ENCODE data around the gene RRP1B. TPM values are rescaled to one million over a fixed set of nuclear protein-coding genes. Genes with fewer than 3 reads are reported as not detected.
"Not testable (repeated sequence)": the region's sequence is repeated elsewhere in the genome, so short reads cannot be mapped to it uniquely, and the experiment has no call there.

The RRP1B gene
- total RNA-seq, 2 donors from 2014 or later: 34.5 to 76.3 TPM

GRCh38 chr21:43675871-43676270 is 16.5 kb downstream of the RRP1B start:
- no peak for ATAC-seq (replicated peaks)
- Mint-ChIP-seq H3K9me3 (no peaks in the 10 kb centered on the region), H3K4me3 (no peak overlapping the region), H3K27ac (no peak overlapping the region), H3K27me3 (no peaks in the 10 kb centered on the region), H3K36me3 (ENCODE audit: low read depth) (peaks cover 100% of the 10 kb centered on the region), H3K4me1 (no peaks in the 10 kb centered on the region)

- Mint-ChIP-seq H3K4me3 (no peak overlapping the region), H3K27me3 (no peaks in the 10 kb centered on the region), H3K9me3 (no peaks in the 10 kb centered on the region), H3K27ac (no peak overlapping the region), H3K4me1 (no peaks in the 10 kb centered on the region), H3K36me3 (ENCODE audit: low read depth) (peaks cover 100% of the 10 kb centered on the region)
- no peak for ATAC-seq (replicated peaks)
Observed at GRCh38 chr21:43676391-43676790, 17.0 kb downstream of the RRP1B start.

GRCh38 chr21:43679951-43680350 is 20.6 kb downstream of the RRP1B start:
- no peak overlapping the region for H3K4me3 Mint-ChIP-seq
- H3K9me3 Mint-ChIP-seq: no peaks in the 10 kb centered on the region
- H3K4me1 Mint-ChIP-seq: no peaks in the 10 kb centered on the region
- no peaks in the 10 kb centered on the region for H3K27me3 Mint-ChIP-seq
- no peak for ATAC-seq (replicated peaks)
- H3K27ac Mint-ChIP-seq: no peak overlapping the region
- H3K36me3 Mint-ChIP-seq (ENCODE audit: low read depth): peaks cover 99% of the 10 kb centered on the region

GRCh38 chr21:43680421-43680820 is 21.1 kb downstream of the RRP1B start:
- H3K4me1 Mint-ChIP-seq; H3K9me3 Mint-ChIP-seq; ATAC-seq (replicated peaks); H3K27ac Mint-ChIP-seq; H3K27me3 Mint-ChIP-seq; H3K4me3 Mint-ChIP-seq: not testable (repeated sequence)
- H3K36me3 Mint-ChIP-seq (ENCODE audit: low read depth): peaks cover 99% of the 10 kb centered on the region

- no peaks in the 10 kb centered on the region for H3K9me3 Mint-ChIP-seq
- H3K27ac Mint-ChIP-seq: no peak overlapping the region
- no peaks in the 10 kb centered on the region for H3K4me1 Mint-ChIP-seq
- peaks cover 99% of the 10 kb centered on the region for H3K36me3 Mint-ChIP-seq (ENCODE audit: low read depth)
- no peak overlapping the region for H3K4me3 Mint-ChIP-seq
- no peak for ATAC-seq (replicated peaks)
- no peaks in the 10 kb centered on the region for H3K27me3 Mint-ChIP-seq
Observed at GRCh38 chr21:43681650-43682049, 22.3 kb downstream of the RRP1B start.

GRCh38 chr21:43684424-43684823 is 25.1 kb downstream of the RRP1B start:
- Mint-ChIP-seq H3K27me3 (no peaks in the 10 kb centered on the region), H3K9me3 (no peaks in the 10 kb centered on the region), H3K27ac (peak overlapping the region; percentile 12), H3K4me1 (no peaks in the 10 kb centered on the region), H3K4me3 (no peak overlapping the region), H3K36me3 (ENCODE audit: low read depth) (peaks cover 98% of the 10 kb centered on the region)
- no peak for ATAC-seq (replicated peaks)

GRCh38 chr21:43686811-43687565 is 27.6 kb downstream of the RRP1B start:
- no peak for ATAC-seq (replicated peaks)
- no peak overlapping the region for H3K4me3 Mint-ChIP-seq
- peaks cover 98% of the 10 kb centered on the region for H3K36me3 Mint-ChIP-seq (ENCODE audit: low read depth)
- H3K27ac Mint-ChIP-seq: peak overlapping the region; percentile 76
- no peaks in the 10 kb centered on the region for H3K27me3 Mint-ChIP-seq
- no peaks in the 10 kb centered on the region for H3K9me3 Mint-ChIP-seq
- no peaks in the 10 kb centered on the region for H3K4me1 Mint-ChIP-seq

GRCh38 chr21:43687566-43688399 is 28.4 kb downstream of the RRP1B start:
- Mint-ChIP-seq H3K9me3 (no peaks in the 10 kb centered on the region), H3K27ac (peak overlapping the region; percentile 76), H3K4me3 (no peak overlapping the region), H3K4me1 (no peaks in the 10 kb centered on the region), H3K27me3 (no peaks in the 10 kb centered on the region), H3K36me3 (ENCODE audit: low read depth) (peaks cover 98% of the 10 kb centered on the region)
- ATAC-seq (replicated peaks): no peak

- no peak overlapping the region for H3K4me3 Mint-ChIP-seq
- no peak overlapping the region for H3K27ac Mint-ChIP-seq
- H3K36me3 Mint-ChIP-seq (ENCODE audit: low read depth): peaks cover 99% of the 10 kb centered on the region
- H3K4me1 Mint-ChIP-seq: no peaks in the 10 kb centered on the region
- no peaks in the 10 kb centered on the region for H3K27me3 Mint-ChIP-seq
- no peak for ATAC-seq (replicated peaks)
- H3K9me3 Mint-ChIP-seq: no peaks in the 10 kb centered on the region
Observed at GRCh38 chr21:43688906-43689305, 29.5 kb downstream of the RRP1B start.

GRCh38 chr21:43689556-43690337 is 30.4 kb downstream of the RRP1B start:
- Mint-ChIP-seq H3K36me3 (ENCODE audit: low read depth) (peaks cover 98% of the 10 kb centered on the region), H3K27ac (no peak overlapping the region), H3K4me1 (no peaks in the 10 kb centered on the region), H3K4me3 (no peak overlapping the region), H3K9me3 (no peaks in the 10 kb centered on the region), H3K27me3 (no peaks in the 10 kb centered on the region)
- no peak for ATAC-seq (replicated peaks)

- H3K36me3 Mint-ChIP-seq (ENCODE audit: low read depth): peaks cover 98% of the 10 kb centered on the region
- no peaks in the 10 kb centered on the region for H3K4me1 Mint-ChIP-seq
- H3K27me3 Mint-ChIP-seq: no peaks in the 10 kb centered on the region
- H3K4me3 Mint-ChIP-seq: no peak overlapping the region
- no peaks in the 10 kb centered on the region for H3K9me3 Mint-ChIP-seq
- no peak overlapping the region for H3K27ac Mint-ChIP-seq
- no peak for ATAC-seq (replicated peaks)
Observed at GRCh38 chr21:43690346-43690745, 31.0 kb downstream of the RRP1B start.

- H3K9me3 Mint-ChIP-seq: no peaks in the 10 kb centered on the region
Observed at GRCh38 chr21:43691086-43691795, 31.9 kb downstream of the RRP1B start.

GRCh38 chr21:43691801-43692200 is 32.4 kb downstream of the RRP1B start:
- Mint-ChIP-seq H3K27ac (no peak overlapping the region), H3K4me3 (no peak overlapping the region), H3K4me1 (no peaks in the 10 kb centered on the region), H3K36me3 (ENCODE audit: low read depth) (peaks cover 98% of the 10 kb centered on the region), H3K27me3 (no peaks in the 10 kb centered on the region), H3K9me3 (no peaks in the 10 kb centered on the region)
- no peak for ATAC-seq (replicated peaks)

More at GRCh38 chr21:43691086-43691795, 31.9 kb downstream of the RRP1B start:
- H3K36me3 Mint-ChIP-seq (ENCODE audit: low read depth): peaks cover 98% of the 10 kb centered on the region
- no peak overlapping the region for H3K27ac Mint-ChIP-seq
- ATAC-seq (replicated peaks): no peak
- no peak overlapping the region for H3K4me3 Mint-ChIP-seq
- no peaks in the 10 kb centered on the region for H3K4me1 Mint-ChIP-seq
- H3K27me3 Mint-ChIP-seq: no peaks in the 10 kb centered on the region

GRCh38 chr21:43692949-43693348 is 33.6 kb downstream of the RRP1B start:
- Mint-ChIP-seq H3K36me3 (ENCODE audit: low read depth) (peaks cover 95% of the 10 kb centered on the region), H3K9me3 (no peaks in the 10 kb centered on the region), H3K4me1 (no peaks in the 10 kb centered on the region), H3K4me3 (no peak overlapping the region), H3K27me3 (no peaks in the 10 kb centered on the region), H3K27ac (peak overlapping the region; percentile 43)
- no peak for ATAC-seq (replicated peaks)

Data from activated T-helper 17 cell treated with anti-CD3 and anti-CD28 coated beads, Interleukin-2, amount 50 U/mL, for 72 hours (primary cell).